Fibroblast of lung (primary cell): ENCODE results near the gene ABHD16B.

Source experiments
- CTCF ChIP-seq, 2 donors: IDR thresholded peaks in 1 of 2; conservative IDR thresholded peaks in 1 of 2; 1 replicate in 1 of 2; 2 replicates in 1 of 2; pipeline ENCODE4 v1.5.1; 2011 to 2012; ENCODE audit warnings: low read length in 2 of 2, control low read depth in 1 of 2, inconsistent platforms in 1 of 2, low read depth in 1 of 2, mild to moderate bottlenecking in 1 of 2
- EZH2 ChIP-seq: IDR thresholded peaks from 2 replicates; pipeline ENCODE4 v1.5.1; 2012; ENCODE audit warnings: low read length, control low read depth, mild to moderate bottlenecking; ENCODE audit errors: missing control alignments

GRCh38 chr20:63815615-63816253 lies 45.6 kb upstream of the ABHD16B start:
- TF ChIP-seq EZH2 (no peak), CTCF (conservative IDR thresholded peaks at IDR 0.05 in 1 of 2, IDR thresholded peaks at IDR 0.05 in 1 of 2; ENCODE audit: low read depth in 1 of 2, low read length in 2 of 2) (no peak)
